A673 (cell line): ENCODE measurements around the gene CA5A. TPM values are rescaled to one million over a fixed set of nuclear protein-coding genes. Genes with fewer than 3 reads are reported as not detected.
"Not testable (repeated sequence)": the region's sequence is repeated elsewhere in the genome, so short reads cannot be mapped to it uniquely, and the experiment has no call there.

ENCODE experiments used
- BruUV-seq: library from RNA; stranded (reverse); fragments of 400-500 nt; replicated peaks from 2 replicates; lab custom pipeline; 2021; lab: Mats Ljungman, UMichigan
- CTCF ChIA-PET: fragments of 300-600 bp; sonication (Branson Sonifier 250); formaldehyde crosslinking; loops from one replicate; lab custom pipeline; 2022; ENCODE audit warnings: antibody characterized with exemption; lab: Charles Lee
- POLR2A ChIA-PET: fragments of 300-600 bp; sonication (Branson Sonifier 250); formaldehyde crosslinking; loops from one replicate; lab custom pipeline; 2022; ENCODE audit warnings: antibody characterized with exemption; ENCODE audit not compliant: low non-redundant PET; lab: Charles Lee
- DNase-seq: peaks from one replicate; pipeline ENCODE4 v3.0.0-alpha.2; 2015; ENCODE audit warnings: low spot score
- H3K27ac ChIP-seq: fragments of 200-600 bp; sonication (generic); 2 replicates; pipeline ENCODE4 v1.5.1; 2016; ENCODE audit warnings: mixed run types, low read depth, mild to moderate bottlenecking, mixed read lengths, antibody characterized with exemption, low read length; ENCODE audit not compliant: poor library complexity, severe bottlenecking
- H3K27me3 ChIP-seq: fragments of 200-600 bp; sonication (generic); replicated peaks from 2 replicates; pipeline ENCODE4 v1.6.1; 2017; ENCODE audit warnings: mixed run types, low read depth, mild to moderate bottlenecking, mixed read lengths, antibody characterized with exemption, low read length; ENCODE audit not compliant: insufficient read depth, poor library complexity
- H3K36me3 ChIP-seq: fragments of 200-600 bp; sonication (generic); 2 replicates; pipeline ENCODE4 v1.6.1; 2016; ENCODE audit warnings: mixed run types, mild to moderate bottlenecking, mixed read lengths, antibody characterized with exemption, low read length; ENCODE audit not compliant: insufficient read depth, poor library complexity, severe bottlenecking
- H3K4me1 ChIP-seq: fragments of 200-600 bp; sonication (generic); 2 replicates; pipeline ENCODE4 v1.6.1; 2017; ENCODE audit warnings: mixed run types, mild to moderate bottlenecking, mixed read lengths, antibody characterized with exemption, low read length; ENCODE audit not compliant: insufficient read depth, poor library complexity, severe bottlenecking
- H3K4me3 ChIP-seq: fragments of 200-600 bp; sonication (generic); 2 replicates; pipeline ENCODE4 v1.5.1; 2016; ENCODE audit warnings: low read depth, mixed run types, mild to moderate bottlenecking, mixed read lengths, low read length; ENCODE audit not compliant: poor library complexity, severe bottlenecking
- H3K9me3 ChIP-seq: fragments of 200-600 bp; sonication (generic); 2 replicates; pipeline ENCODE4 v1.6.1; 2016; ENCODE audit warnings: mixed run types, low read depth, mild to moderate bottlenecking, mixed read lengths, antibody characterized with exemption, low read length; ENCODE audit not compliant: poor library complexity, severe bottlenecking
- CTCF ChIP-seq: fragments of 300-800, 200-600 bp; sonication (generic); conservative IDR thresholded peaks from 2 replicates; pipeline ENCODE4 v1.5.1; 2017; ENCODE audit warnings: low read depth, mild to moderate bottlenecking, antibody characterized with exemption, low read length, moderate library complexity, mixed read lengths
- EZH2 ChIP-seq: fragments of 200-600 bp; sonication (generic); IDR thresholded peaks from 2 replicates; pipeline ENCODE4 v1.6.1; 2017; ENCODE audit warnings: borderline replicate concordance, low read depth, mild to moderate bottlenecking, mixed read lengths, antibody characterized with exemption, low read length; ENCODE audit not compliant: poor library complexity, severe bottlenecking
- intact Hi-C: fragments of 100-400 bp; cut with micrococcal nuclease; formaldehyde crosslinking; loops from one replicate; pipeline ENCODE4 v1.10.0; 2022; ENCODE audit not compliant: unreplicated experiment
- total RNA-seq: library from RNA; stranded (reverse); gene quantifications from 2 replicates; pipeline ENCODE4 v1.2.3, GENCODE V29; 2021

The CA5A gene
- total RNA-seq, 1 experiment from 2014 or later = not detected

- Histone ChIP-seq H3K4me1 (peaks cover 42% of the 10 kb centered on the region), H3K4me3 (peak overlapping the region; percentile 28), H3K27ac (no peak overlapping the region), H3K9me3 (no peaks in the 10 kb centered on the region), H3K36me3 (peaks cover 24% of the 10 kb centered on the region), H3K27me3 (no peaks in the 10 kb centered on the region)
- POLR2A ChIA-PET = interaction anchor here (0.7 kb wide), 1 partner anchor 39 kb away, joined by 3 read pairs; no protein-coding TSS in a partner anchor
- DNase-seq = no peak
- intact Hi-C loops = no loop called here
- CTCF ChIA-PET = no interaction called here
- no TSS peak for BruUV-seq
- no peak for TF ChIP-seq CTCF
- no peak for TF ChIP-seq EZH2
Measured at GRCh38 chr16:87864331-87864989, 71.9 kb downstream of the CA5A start.

- H3K9me3 ChIP-seq, H3K27ac ChIP-seq, POLR2A ChIA-PET, H3K4me3 ChIP-seq, H3K27me3 ChIP-seq, DNase-seq, BruUV-seq, intact Hi-C loops, CTCF ChIA-PET: not testable (repeated sequence)
- H3K36me3 ChIP-seq = peaks cover 35% of the 10 kb centered on the region
- peaks cover 42% of the 10 kb centered on the region for H3K4me1 ChIP-seq
Measured at GRCh38 chr16:87863327-87863635, 73.0 kb downstream of the CA5A start.

- H3K27me3 ChIP-seq, H3K9me3 ChIP-seq, DNase-seq, CTCF ChIA-PET, H3K4me3 ChIP-seq, BruUV-seq, intact Hi-C loops: not testable (repeated sequence)
- Histone ChIP-seq H3K36me3 (peaks cover 36% of the 10 kb centered on the region), H3K27ac (peak overlapping the region; percentile 42), H3K4me1 (peaks cover 42% of the 10 kb centered on the region)
- POLR2A ChIA-PET = interaction anchor here (1.0 kb wide), 1 partner anchor 10 kb away, joined by 3 read pairs; no protein-coding TSS in a partner anchor
Measured at GRCh38 chr16:87862597-87863326, 73.6 kb downstream of the CA5A start.

- DNase-seq, H3K27me3 ChIP-seq, BruUV-seq, CTCF ChIA-PET, H3K4me3 ChIP-seq, intact Hi-C loops, H3K9me3 ChIP-seq: not testable (repeated sequence)
- H3K36me3 ChIP-seq = peaks cover 36% of the 10 kb centered on the region
- H3K27ac ChIP-seq = peak overlapping the region; percentile 49
- POLR2A ChIA-PET = interaction anchor here (0.6 to 1.0 kb wide), 2 partner anchors 9 to 570 kb away, joined by 3 read pairs; no protein-coding TSS in a partner anchor
- H3K4me1 ChIP-seq = peaks cover 49% of the 10 kb centered on the region
Measured at GRCh38 chr16:87861300-87862099, 74.8 kb downstream of the CA5A start.
